KG1 (cell line): Measurements from ENCODE around the gene LILRB3.
"Not testable (repeated sequence)": the region's sequence is repeated elsewhere in the genome, so short reads cannot be mapped to it uniquely, and the experiment has no call there.

Source experiments
- DNase-seq: peaks from one replicate; lab custom pipeline; 2025; lab: John Stamatoyannopoulos, UW

The LILRB3 gene

GRCh38 chr19:54209811-54210494 is 12.9 kb downstream of the LILRB3 start:
- DNase-seq, result no peak

DNA sequence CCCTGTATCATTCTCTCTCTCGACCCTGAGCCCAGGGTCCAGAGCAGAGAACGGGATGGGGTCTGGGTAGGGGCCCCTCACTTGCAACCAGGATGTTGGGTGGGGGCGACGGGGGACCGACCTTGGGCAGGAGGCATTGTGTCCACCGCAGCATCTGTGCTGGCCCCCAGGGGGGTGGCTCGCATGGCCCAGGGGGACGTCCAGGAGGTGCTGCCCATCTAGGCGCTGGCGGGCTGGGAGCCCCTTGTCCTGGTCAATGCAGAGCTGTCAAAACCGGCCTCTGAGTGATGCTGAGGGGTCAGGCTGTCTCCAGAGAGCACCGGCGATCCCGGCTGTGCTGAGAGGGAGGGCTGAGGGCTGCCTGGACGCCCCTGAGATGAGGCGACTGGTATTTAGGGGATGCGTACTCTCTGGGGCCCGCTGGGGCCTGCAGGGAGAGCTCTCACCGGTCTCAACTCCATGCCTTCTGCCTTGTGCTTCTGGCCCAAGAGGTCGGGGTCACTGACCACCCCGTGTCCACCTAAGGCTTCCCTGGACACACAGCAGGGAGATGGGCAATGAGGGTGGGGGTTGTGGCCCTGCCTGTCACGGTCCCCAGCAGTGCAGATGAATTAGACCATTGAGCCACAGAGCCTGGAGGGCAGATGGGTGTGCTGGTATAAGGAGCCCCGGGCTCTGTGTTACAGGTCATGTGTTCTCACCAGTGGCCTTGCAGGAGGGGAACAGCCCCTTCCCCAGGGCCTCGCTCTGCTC is 13.6 kb downstream of the LILRB3 start:
- no peak for DNase-seq

GRCh38 chr19:54208784-54209057 is 14.1 kb downstream of the LILRB3 start:
- DNase-seq, result no peak

- DNase-seq, result peak; percentile 91
These were observed 14.6 kb downstream of the LILRB3 start for GRCh38 chr19:54207983-54208783.

DNA sequence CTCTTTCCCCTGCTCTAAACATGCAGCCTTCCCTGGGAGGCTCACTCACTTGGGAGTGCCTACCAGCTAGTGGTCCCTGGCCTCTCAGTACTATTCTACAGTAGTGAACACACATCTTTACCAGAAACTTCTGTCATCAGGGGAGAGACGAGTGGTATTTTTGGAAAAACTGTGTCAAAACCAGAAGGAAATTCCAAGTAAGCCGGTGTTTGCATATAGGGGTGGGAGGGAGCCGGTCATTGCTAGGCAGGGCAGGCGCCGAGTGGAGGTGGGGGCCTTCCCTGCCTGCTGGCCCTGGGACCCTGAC is 15.2 kb downstream of the LILRB3 start:
- DNase-seq, result no peak

DNA sequence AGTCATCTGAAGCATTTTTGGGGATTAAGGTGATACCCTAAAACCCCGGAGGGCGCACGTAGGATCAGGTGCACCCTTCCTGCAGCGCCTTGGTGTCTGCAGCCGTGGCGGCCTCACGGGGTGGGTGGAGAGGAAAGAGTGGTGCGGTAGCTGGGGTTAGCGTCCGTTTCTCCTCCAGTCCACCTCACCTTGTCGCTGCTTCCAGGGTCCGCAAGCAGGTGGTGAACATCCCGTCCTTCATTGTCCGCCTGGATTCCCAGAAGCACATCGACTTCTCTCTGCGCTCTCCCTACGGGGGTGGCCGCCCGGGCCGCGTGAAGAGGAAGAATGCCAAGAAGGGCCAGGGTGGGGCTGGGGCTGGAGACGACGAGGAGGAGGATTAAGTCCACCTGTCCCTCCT is 15.6 kb downstream of the LILRB3 start:
- not testable (repeated sequence) for DNase-seq

GRCh38 chr19:54206831-54207177 is 16.0 kb downstream of the LILRB3 start:
- DNase-seq, result no peak

DNA sequence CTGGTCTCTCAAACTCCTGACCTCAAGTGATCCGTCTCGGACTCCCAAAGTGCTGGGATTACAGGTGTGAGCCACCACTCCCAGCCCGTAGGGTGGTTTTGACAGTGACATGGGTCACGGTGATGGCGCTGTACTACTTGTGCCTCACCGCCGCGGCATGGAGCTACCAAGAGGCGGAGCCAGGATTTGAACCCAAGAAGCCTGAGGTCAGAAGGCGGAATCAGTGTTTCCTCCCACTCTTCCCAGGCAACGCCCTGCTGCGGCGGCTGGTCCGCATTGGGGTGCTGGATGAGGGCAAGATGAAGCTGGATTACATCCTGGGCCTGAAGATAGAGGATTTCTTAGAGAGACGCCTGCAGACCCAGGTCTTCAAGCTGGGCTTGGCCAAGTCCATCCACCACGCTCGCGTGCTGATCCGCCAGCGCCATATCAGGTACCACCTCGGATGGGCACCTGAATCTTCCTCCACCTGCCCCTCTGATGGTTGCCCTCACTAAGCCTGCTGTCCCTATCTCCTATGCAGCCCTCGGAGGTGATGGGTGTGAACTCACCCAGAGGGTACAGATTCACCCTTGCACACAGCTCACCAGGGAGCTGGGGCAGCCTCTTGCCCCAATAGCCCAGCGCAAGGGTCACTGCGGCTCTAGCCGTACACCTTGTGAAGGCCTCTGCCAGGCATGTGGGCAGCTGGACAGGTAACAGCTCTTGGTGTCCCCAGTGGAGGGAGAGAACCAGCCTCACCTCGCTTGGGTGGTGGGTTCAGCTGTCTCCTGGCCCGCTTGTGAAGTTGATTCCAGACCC is 16.6 kb downstream of the LILRB3 start:
- no peak for DNase-seq

- no peak for DNase-seq
These were observed 17.9 kb downstream of the LILRB3 start for GRCh38 chr19:54204767-54205468.

DNA sequence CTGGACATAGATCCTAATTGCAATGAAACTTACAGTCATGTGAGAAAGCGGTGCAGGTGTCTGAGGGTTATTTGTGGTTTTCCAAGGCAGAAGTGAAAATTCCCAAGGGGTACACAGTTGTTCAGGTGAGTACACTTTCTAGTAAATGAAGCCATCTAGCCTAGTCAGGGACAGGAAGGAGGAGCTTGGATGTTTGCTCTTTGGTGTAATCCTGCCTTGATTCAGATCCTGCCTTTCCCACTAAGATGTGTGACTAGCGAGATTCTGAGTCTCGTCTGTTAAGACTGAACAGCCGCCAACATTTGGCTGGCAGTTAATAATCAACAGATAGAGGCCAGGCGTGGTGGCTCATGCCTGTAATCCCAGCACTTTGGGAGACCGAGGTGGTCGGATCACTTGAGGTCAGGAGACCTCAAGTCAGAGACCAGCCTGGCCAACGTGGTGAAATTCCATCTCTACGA is 19.6 kb downstream of the LILRB3 start:
- no peak for DNase-seq

GRCh38 chr19:54201980-54202379 is 20.8 kb downstream of the LILRB3 start:
- DNase-seq, result no peak

GRCh38 chr19:54201172-54201701 is 21.6 kb downstream of the LILRB3 start:
- no peak for DNase-seq

- no peak for DNase-seq
These were observed 23.4 kb downstream of the LILRB3 start for GRCh38 chr19:54199401-54199800.

DNA sequence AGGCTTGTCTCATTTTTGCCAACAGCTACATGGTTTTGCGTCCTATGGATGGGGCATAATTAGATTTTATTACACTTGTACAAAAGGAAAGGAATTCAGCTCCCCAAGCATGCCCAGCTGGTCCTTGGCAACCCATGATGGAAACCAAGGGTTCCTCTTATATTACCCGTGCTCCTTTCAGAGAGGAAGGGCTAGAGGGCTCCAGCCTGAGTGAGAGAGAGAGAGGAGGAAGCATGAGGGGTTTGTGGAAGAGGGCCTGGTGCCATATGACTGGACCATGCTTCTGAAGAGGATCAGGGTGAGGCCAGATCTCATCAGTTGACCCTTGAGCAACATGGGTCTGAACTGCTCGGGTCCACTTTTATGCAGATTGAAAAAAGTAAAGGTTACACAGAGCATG is 25.7 kb downstream of the LILRB3 start:
- DNase-seq, result no peak

DNA sequence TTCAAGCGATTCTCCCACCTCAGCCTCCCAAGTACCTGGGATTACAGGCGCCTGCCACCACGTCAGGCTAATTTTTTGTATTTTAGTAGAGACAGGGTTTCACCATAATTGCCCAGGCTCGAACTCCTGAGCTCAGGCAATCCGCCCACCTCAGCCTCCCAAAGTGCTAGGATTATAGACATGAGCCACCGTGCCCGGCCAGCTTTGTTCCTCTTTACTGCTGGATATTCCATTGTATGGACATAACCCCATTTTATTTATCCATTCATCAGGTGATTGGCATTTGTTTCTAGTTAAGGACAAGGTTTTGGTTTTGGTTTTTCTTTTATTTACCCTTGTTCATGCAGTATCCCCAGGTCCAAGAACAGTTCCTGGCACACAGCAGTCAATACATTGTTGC is 26.3 kb downstream of the LILRB3 start:
- DNase-seq, result no peak

DNA sequence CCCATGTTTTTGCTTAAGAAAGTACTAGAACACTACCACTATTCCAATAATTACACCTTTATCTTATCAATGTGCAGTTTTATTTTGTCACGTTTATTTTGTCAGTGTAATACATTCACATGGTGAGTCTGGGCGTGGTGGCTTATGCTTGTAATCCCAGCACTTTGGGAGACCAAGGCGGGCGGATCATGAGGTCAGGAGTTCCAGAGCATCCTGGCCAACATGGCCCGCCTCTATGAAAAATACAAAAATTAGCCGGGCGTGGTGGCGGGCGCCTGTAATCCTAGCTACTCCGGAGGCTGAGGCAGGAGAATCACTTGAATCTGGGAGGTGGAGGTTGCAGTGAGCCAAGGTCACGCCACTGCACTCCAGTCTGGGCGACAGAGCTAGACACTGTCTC is 28.3 kb downstream of the LILRB3 start:
- DNase-seq, result not testable (repeated sequence)

DNA sequence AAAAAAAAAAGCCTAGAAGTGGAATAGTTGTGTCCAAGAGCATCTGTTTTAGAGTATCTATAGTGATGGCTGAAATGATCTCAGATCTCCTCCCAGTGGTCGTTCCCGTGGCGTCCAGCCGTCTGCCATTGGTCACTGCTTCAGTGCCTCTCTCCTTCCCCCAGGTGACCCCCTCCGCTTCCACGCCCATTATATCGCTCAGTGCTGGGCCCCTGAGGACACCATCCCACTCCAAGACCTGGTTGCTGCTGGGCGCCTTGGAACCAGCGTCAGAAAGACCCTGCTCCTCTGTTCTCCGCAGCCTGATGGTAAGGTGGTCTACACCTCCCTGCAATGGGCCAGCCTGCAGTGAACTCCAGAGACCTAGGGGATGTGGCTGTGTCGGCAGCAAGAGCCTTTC is 29.8 kb downstream of the LILRB3 start:
- no peak for DNase-seq

DNA sequence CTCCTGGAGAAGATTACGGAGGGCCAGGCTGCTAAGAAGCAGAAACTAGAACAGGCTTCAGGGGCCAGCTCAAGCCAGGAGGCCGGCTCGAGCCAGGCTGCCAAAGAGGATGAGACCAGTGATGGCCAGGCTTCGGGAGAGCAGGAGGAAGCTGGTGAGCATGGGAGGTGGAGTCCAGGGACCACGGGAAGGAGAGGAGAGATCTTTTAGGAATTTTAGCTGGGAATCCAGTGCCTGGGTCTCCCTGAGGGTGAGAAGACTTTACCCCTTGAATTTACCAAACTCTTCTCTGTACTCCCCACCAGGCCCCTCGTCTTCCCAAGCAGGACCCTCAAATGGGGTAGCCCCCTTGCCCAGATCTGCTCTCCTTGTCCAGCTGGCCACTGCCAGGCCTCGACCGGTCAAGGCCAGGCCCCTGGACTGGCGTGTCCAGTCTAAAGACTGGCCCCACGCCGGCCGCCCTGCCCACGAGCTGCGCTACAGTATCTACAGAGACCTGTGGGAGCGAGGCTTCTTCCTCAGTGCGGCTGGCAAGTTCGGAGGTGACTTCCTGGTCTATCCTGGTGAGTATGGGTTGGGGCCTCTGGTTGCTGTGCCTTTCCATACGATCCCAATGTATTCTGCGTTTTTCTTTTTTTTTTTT is 30.9 kb downstream of the LILRB3 start:
- DNase-seq, result no peak

DNA sequence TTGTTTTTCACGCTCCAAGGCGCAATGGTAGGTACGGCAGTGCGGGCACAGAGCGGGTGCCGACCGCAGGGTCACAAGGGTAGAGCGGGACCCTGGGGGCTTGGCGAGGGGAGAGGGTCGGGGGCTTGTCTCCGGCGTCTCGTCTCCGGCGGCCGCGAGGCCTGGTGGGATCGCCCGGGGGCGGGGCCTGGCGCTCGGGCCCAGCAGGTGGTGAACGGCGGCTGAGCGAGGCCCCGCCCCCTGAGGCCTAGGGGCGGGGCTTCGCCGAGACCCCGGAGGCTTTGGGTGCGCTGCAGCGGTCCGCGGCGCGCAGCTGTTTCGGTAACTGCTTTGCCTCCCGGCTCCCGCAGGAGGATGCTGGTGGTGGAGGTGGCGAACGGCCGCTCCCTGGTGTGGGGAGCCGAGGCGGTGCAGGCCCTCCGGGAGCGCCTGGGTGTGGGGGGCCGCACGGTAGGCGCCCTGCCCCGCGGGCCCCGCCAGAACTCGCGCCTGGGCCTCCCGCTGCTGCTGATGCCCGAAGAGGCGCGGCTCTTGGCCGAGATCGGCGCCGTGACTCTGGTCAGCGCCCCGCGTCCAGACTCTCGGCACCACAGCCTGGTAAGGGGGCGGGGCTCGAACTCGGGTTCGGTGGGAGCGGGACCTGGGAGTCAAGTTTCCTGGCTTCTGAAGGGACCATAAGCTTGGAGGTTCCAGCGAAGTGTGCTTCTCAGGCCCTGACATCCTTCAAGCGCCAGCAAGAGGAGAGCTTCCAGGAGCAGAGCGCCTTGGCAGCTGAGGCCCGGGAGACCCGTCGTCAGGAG is 31.6 kb downstream of the LILRB3 start, which contains the start of gene TSEN34:
Gene TSEN34, plus strand, starts transcription at position 298 of the 800 bp plus-strand sequence. Its CDS starts 57 bp downstream, at position 355.
- DNase-seq, result peak; percentile 94

DNA sequence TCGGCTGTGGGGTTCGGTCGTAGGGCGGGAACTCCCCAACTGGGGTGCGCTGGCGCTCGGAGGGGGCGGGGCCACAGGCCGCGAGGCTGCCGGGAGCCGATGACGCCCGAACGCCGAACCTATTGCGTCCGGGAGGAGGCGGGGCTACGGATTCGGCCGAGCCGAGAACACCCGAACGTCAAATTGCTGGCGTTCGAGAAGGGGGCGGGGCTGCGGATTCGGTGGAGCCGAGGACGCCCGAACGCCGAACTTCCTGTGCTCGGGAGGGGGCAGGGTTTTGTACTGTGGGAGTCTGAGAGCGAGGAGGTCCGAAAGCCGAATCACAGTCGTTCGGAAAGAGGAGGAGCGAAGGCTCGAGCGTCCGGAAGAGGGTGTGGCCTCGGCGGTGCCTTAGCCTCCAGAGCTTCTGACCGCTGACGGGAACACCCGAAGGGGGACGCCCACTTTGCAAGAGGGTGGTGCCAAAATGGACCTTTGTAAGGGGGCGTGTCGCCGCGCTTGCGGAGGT is 32.2 kb downstream of the LILRB3 start:
- peak; percentile 99 for DNase-seq
